MM.1S (cell line): ENCODE results near the gene ESR2.

Experiments
- CTCF ChIP-seq: fragments of 300-600 bp; sonication (generic); IDR thresholded peaks from 2 replicates; pipeline ENCODE4 v1.5.1; 2016; ENCODE audit warnings: antibody characterized with exemption, low read length, mixed read lengths
- EZH2 ChIP-seq: fragments of 300-600 bp; sonication (generic); optimal IDR thresholded peaks from 2 replicates; pipeline ENCODE3; 2017; ENCODE audit warnings: low read depth, mild to moderate bottlenecking, antibody characterized with exemption, low read length, mixed read lengths
- EZH2phosphoT487 ChIP-seq: fragments of 300-600 bp; sonication (generic); IDR thresholded peaks from 2 replicates; pipeline ENCODE4 v1.6.1; 2018; ENCODE audit warnings: antibody characterized with exemption, low read length

DNA sequence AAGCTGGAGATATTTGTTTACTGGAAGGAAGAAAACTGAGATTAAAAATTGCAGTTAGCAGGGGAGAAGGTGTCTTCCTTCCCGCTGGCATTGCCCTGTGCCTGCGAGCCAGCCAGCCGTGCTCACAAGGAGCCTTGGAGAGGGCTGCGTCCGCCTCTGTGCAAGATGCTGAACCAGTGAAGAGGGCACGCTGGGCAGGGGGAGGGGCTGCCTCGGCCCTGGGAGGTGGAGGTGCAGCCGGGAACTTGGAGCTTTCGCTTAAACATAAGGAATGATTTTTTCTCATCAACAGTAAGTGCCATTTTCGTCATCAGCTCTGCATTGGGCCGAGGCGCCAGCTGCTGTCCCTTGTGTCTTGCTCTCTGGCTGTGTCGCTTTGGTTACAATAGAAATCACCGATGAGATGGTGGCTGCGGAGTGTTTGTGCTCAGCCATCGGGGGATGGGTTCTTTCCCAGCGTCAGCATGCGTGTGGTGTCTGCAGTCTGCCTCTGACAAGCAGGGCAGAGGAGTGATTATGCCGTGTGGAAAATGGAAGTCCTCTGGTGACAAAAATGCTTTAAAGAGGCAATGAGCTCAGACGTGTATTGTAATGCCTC lies 97.3 kb downstream of the ESR2 start:
- TF ChIP-seq CTCF = no peak
- TF ChIP-seq EZH2 = no peak
- no peak for TF ChIP-seq EZH2phosphoT487
